ENCODE measurements around the gene TACC2.
"Not testable (repeated sequence)": the region's sequence is repeated elsewhere in the genome, so short reads cannot be mapped to it uniquely, and the experiment has no call there.

TACC2 gene

DNA sequence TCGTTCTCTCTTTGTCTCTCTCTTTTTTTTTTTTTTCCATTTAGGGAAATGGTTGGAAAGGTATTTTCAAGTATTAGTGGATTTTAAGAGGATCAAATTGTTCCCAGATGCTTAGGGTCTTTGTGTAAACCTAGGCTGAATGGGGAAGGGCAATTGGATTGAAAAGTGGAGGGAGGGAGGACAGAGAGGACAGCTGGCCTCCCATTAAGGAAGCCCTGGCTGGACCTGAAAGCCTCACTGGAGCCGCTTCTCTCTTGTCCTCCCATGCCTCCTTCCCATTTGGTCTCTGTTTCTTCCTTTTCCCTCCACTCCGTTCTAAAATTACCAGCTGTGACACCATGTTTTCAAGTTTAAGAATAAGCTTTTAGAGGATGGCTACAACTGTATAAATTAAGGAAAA, 104.1 kb downstream of the TACC2 start:
- TF ChIP-seq CTCF (IDR thresholded peaks at IDR 0.05; ENCODE audit: control insufficient read depth, extremely low read depth, insufficient read depth): no peak
- no peak overlapping the region for H3K4me3 ChIP-seq (ENCODE audit: low read depth, low read length)
- no peak for DNase-seq (ENCODE audit: low read depth)

DNA sequence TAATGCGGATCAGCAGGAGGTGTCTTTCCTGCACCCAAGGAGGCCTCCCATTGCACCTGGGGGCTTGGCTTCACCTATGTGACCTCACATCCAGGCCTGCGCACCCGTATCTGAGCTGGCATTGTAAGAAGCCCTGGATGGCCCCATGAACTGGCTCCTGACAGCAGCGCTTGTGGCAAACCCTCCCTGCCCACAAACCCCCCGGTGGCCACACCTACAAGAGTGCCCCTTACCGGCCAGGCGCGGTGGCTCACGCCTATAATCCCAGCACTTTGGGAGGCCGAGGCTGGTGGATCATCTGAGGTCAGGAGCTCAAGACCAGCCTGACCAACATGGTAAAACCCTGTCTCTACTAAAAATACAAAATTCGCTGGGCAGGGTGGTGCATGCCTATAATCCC, 107.2 kb downstream of the TACC2 start:
- not testable (repeated sequence) for H3K4me3 ChIP-seq (ENCODE audit: low read depth, low read length); DNase-seq (ENCODE audit: low read depth)

DNA sequence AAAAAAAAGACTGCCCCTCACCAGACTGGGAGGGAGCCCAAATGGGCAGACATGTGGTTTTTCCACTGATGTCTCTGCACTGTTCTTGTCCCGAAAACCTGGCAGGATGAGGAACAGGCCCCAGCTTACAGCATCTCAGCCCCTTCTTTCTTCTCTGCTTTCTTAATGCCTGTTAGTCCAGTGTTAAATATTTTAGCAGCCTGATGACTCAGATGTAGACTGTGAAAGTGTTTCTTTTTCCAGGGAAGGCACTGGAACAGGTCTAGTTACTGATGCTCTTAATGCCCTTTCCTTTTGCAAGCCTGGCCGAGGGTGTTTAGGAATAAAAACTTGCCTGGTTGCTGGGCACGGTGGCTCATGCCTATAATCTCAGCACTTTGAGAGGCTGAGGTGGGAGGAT, 107.7 kb downstream of the TACC2 start:
- no peak for DNase-seq (ENCODE audit: low read depth)
- H3K4me3 ChIP-seq (ENCODE audit: low read depth, low read length): no peak overlapping the region
- TF ChIP-seq CTCF (IDR thresholded peaks at IDR 0.05; ENCODE audit: control insufficient read depth, extremely low read depth, insufficient read depth): no peak

DNA sequence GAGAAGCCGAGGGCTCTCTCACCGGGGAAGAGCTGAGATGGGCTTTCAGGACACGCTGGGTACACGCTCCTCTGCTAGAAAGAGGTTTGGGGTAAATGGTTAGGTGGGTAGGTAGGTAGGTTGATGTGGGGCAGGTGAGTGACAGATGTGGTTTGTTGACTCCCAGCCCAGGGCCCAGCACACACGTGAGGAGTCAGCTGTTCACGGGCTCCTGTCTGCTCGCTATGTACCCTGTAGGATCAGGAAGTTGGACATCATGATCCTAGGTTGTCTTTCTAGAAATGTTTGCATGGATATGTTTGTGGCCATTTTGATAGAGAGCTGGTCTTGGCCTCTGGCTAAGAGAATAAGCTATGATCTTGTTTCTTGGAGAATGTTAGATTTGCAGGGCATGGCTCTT, 109.0 kb downstream of the TACC2 start:
- DNase-seq (ENCODE audit: low read depth): no peak
- H3K4me3 ChIP-seq (ENCODE audit: low read depth, low read length): no peak overlapping the region
- no peak for TF ChIP-seq CTCF (IDR thresholded peaks at IDR 0.05; ENCODE audit: control insufficient read depth, extremely low read depth, insufficient read depth)

GRCh38 chr10:122098924-122099323, 110.0 kb downstream of the TACC2 start:
- no peak for TF ChIP-seq CTCF (IDR thresholded peaks at IDR 0.05; ENCODE audit: control insufficient read depth, extremely low read depth, insufficient read depth)
- H3K4me3 ChIP-seq (ENCODE audit: low read depth, low read length): no peak overlapping the region
- no peak for DNase-seq (ENCODE audit: low read depth)

DNA sequence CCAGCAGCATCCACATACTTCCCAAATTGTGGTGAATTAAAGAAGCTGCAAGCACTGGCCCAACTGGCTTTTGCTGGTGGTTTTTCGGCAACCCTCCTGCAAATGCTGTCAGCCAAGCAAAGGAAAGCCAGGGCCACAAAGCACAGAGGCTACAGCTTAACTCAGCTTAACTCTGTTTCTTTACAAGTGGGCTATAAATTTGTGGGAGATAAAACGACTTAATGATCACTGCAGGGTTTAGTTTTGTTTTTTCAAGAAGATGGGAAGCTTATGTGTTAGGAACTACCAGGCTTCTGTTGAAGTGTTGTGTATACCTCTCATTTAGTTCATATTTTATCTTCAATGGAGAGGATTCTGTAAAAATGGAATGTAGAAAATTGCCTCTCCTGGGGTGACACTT, 110.6 kb downstream of the TACC2 start:
- no peak for TF ChIP-seq CTCF (IDR thresholded peaks at IDR 0.05; ENCODE audit: control insufficient read depth, extremely low read depth, insufficient read depth)
- no peak overlapping the region for H3K4me3 ChIP-seq (ENCODE audit: low read depth, low read length)
- DNase-seq (ENCODE audit: low read depth): no peak

GRCh38 chr10:122102146-122102868, 113.3 kb downstream of the TACC2 start:
- H3K4me3 ChIP-seq (ENCODE audit: low read depth, low read length): no peak overlapping the region
- no peak for DNase-seq (ENCODE audit: low read depth)
- TF ChIP-seq CTCF (IDR thresholded peaks at IDR 0.05; ENCODE audit: control insufficient read depth, extremely low read depth, insufficient read depth): no peak

Measured in LNCaP clone FGC (cell line).